ENCODE measurements around the gene CMBL.
"Not testable (repeated sequence)": the region's sequence is repeated elsewhere in the genome, so short reads cannot be mapped to it uniquely, and the experiment has no call there.

CMBL gene

GRCh38 chr5:10257870-10258269 lies 49.8 kb downstream of the CMBL start:
- DNase-seq (ENCODE audit: low read depth), result no peak

DNA sequence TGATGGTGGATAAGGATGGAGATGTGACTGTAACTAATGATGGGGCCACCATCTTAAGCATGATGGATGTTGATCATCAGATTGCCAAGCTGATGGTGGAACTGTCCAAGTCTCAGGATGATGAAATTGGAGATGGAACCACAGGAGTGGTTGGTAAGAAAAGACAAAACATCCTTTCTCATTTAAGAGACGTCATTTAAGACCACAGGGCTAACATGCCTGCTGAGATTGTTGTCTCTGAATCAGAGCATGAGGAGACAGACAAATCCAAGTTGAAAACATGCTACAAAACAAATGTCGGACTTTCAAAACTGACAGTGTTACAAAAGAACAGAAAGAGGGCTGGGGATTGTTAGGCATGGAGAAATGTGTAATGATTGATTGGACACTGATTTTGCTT lies 53.0 kb downstream of the CMBL start:
- no peak for DNase-seq (ENCODE audit: low read depth)

DNA sequence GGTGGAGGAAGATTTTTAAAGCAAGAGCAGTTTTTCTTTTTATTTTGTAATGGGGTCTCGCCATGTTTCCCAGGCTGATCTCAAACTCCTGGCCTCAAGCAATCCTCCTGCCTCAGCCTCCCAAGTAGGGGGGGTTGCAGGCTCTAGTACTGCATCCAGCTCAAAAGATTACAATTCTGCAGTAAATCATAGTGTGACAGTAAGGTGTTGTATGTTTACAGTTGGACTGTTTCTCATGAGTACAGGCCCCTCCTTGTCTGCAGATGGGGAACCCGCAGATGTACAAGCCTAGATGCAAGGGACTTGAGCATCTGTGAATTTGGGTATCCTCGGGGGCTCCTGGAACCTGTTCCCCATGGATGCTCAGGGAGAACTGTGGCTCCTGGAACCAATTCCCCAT lies 54.3 kb downstream of the CMBL start:
- no peak for DNase-seq (ENCODE audit: low read depth)

DNA sequence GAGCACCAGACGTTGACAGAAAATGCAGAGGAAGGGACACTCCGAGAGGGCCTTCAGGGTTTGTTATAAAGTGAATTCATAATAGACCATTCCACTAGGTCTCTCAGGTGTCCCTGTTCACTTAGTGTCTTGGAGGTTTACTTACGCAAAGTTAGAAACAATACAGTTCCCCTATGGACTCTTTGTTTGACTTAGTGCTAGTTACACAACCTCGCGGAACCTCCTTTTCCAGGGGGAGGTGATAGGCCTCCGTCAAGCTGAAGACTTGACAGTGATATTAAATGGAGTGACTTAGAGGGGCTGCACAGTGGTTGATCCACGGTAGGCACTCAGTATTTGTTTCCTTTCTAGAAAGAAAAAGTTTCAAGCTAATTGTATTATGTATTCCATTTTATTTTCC lies 56.3 kb downstream of the CMBL start:
- DNase-seq (ENCODE audit: low read depth), result no peak

DNA sequence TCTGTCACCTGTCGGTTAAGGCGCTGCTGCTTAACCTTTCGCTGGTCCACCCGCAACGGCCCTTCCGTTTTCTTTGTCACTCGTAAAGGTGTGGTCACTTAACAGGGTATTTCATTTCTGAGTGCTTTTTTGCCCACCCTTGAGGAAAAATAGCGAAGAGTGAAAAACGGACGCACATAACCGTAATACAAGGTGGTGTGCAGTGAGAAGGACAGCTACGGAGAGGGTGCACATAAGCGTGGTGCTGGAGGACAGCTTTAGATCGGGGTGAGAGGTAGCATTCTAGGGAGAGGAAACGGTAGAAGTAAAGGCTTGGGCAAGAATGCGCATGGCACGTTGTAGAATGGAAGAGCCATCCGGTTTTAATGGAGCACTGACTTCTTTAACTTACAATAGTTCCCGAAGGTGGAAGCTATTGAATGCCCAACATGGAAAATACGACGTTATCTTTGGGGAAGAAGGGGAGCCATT lies 56.9 kb downstream of the CMBL start:
- no peak for DNase-seq (ENCODE audit: low read depth)

- DNase-seq (ENCODE audit: low read depth), result peak; percentile 83
Measured at GRCh38 chr5:10249948-10250805, 57.5 kb downstream of the CMBL start, which contains the start of gene CCT5. Gene CCT5 (plus strand): TSS chr5:10250280. CDS start chr5:10250341, 61 bp downstream.

GRCh38 chr5:10248378-10249260 lies 59.1 kb downstream of the CMBL start:
- DNase-seq (ENCODE audit: low read depth), result no peak

- DNase-seq (ENCODE audit: low read depth), result not testable (repeated sequence)
Measured at GRCh38 chr5:10247217-10247616, 60.5 kb downstream of the CMBL start.

DNA sequence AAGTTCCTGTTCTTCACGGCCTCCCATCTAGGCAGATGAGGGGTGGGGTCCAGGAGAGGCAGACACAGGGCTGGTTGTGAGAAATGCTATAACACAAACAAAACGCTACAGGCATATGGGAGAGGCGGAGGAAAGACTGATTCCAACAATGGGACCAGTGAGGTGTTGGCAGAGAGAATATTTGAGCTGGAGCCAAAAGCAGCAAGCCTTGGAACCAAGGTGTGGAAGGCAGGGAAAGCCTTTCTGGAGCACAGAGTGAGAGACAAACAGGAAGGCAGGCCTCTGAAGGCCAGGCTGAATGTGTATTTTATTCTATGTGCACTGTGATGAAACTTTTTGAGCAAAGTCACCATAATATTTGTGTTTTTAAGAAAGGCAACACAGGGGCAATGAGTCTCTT lies 60.9 kb downstream of the CMBL start:
- DNase-seq (ENCODE audit: low read depth), result no peak

DNA sequence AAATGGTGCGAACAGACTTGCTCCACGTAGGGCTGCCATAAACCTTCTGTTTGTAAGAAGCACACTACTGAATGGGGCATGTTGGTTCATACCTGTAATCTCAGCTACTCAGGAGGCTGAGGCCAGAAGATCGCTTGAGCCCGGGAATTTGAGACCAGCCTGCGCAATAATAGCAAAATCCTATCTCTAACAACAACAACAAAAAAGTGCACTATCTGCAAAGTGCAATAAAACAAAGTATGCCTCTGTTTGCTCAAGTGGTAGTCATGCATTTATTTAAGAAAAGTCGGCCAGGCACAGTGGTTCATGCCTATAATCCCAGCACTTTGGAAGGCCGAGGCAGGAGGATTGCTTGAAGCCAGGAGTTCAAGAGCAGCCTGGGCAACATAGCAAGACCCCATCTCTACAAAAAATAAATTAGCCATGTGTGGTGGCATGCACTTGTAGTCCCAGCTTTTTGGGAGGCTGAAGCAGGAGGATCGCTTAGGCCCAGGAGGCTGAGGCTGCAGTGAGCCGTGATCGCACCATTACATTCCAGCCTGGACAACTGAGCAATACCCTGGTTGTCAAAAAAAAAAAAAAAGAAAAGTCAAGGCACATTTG lies 63.3 kb downstream of the CMBL start:
- DNase-seq (ENCODE audit: low read depth), result no peak

- DNase-seq (ENCODE audit: low read depth), result no peak
Measured at GRCh38 chr5:10243660-10244240, 64.0 kb downstream of the CMBL start.

GRCh38 chr5:10235350-10235749 lies 72.4 kb downstream of the CMBL start:
- DNase-seq (ENCODE audit: low read depth), result no peak

DNA sequence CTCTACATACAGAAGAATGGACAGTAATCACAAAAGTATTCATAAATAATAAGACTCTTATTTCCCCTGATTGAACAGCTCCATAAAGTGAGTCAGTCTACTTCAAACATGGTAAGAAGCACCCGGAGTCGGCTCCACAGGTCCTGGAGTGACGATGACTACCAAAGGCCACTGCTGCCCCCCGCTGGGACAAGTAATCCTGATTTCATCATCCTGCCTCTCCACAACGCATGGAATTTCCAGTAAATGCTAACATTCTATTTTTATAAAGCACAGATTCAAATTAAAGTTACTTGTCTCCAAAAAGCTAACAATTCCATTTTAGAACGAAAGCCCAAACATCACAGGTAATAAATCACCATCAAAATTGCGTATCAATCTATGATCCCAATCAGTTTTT lies 74.2 kb downstream of the CMBL start:
- no peak for DNase-seq (ENCODE audit: low read depth)

GRCh38 chr5:10233011-10233410 lies 74.7 kb downstream of the CMBL start:
- no peak for DNase-seq (ENCODE audit: low read depth)

DNA sequence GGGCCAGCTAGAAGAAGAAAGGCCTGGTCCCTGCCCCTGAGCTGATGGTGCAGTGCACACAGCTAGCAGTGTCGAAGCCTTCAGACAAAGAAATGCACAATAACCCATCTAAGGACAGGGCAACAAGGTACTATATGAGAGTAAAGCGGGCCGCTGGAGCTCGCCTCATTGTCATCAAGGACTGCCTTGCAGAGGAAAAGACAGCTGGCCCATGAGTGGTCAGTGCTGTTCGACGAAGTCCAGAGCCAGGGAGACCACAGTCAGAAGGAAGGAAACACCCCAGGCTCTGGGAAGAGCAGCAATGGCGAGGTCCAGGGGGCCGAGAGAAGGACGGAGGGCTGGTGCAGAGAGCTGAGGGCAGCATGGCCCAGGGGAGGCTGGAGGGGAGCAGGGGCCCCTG lies 75.3 kb downstream of the CMBL start:
- no peak for DNase-seq (ENCODE audit: low read depth)

DNA sequence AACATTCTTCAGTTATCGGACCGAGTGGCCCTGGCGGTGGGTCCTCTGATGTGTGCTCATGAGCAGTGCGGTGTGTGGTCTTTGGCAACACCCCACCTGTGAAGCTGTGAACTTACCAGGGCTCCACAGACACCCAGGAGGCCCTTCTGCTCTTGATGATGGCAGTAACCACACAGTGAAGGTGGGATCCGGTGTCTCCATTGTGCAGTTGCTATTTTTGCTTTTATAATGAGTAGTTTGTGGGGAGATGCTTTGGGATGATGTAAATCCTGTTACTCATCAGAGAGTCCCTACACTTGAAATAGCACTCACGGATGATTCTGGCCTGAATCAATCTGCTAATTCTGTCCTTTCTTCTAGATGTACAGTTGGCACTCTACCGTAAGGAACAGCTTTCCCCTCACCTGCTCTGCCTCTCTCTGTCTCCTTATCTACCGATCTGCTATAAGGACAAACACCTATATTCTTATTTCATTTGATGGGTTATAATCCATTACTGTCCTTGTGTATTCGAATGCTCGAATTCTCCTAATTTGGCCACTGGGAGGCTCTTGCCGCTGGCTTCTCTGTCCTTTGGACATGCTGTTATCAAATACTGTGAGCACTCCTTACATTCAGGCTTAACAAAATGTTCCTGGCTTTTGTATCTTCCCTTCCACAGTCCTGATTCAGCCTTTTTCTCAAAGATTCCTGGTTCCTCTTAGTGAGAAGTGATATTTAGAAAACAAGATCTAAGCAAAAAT lies 78.2 kb downstream of the CMBL start:
- no peak for DNase-seq (ENCODE audit: low read depth)

DNA sequence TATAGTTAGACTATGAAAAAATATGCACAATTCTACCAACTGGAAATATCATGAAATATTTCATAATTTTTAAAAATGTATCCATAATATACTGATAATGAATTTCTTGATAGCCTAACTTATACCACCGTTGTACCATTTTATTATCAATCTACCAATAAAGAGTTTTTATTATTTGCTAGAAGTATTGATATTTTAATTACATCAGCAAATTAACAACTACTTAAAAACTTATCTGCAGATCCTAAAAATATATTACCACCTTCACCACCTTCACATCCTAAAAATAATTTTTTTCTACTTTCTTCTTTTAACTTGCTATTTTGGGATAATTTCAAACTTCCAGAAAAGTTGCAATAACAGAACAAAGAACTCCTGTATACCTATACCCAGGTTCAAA lies 79.4 kb downstream of the CMBL start:
- no peak for DNase-seq (ENCODE audit: low read depth)
